HG03103 (cell line): ENCODE results near the gene NEDD8.
"Not testable (repeated sequence)": the region's sequence is repeated elsewhere in the genome, so short reads cannot be mapped to it uniquely, and the experiment has no call there.

Experiments
- ATAC-seq: cut with Tn5 transposase; IDR thresholded peaks from one replicate; pipeline ENCODE4 v1.9.1; 2021; ENCODE audit warnings: low read depth; ENCODE audit not compliant: unreplicated experiment

Gene NEDD8

GRCh38 chr14:24231263-24232120 is 675 bp downstream of the NEDD8 start:
- ATAC-seq = peak; percentile 4

- ATAC-seq = no peak
Observed at GRCh38 chr14:24228902-24229301, 3.3 kb downstream of the NEDD8 start.

GRCh38 chr14:24226473-24226872 is 5.7 kb downstream of the NEDD8 start:
- no peak for ATAC-seq

GRCh38 chr14:24224618-24225071 is 7.5 kb downstream of the NEDD8 start:
- no peak for ATAC-seq

- not testable (repeated sequence) for ATAC-seq
Observed at GRCh38 chr14:24222987-24223386, 9.2 kb downstream of the NEDD8 start.

- no peak for ATAC-seq
Observed at GRCh38 chr14:24219521-24219920, 12.6 kb downstream of the NEDD8 start.

GRCh38 chr14:24219080-24219479 is 13.1 kb downstream of the NEDD8 start:
- ATAC-seq = no peak

- ATAC-seq = not testable (repeated sequence)
Observed at GRCh38 chr14:24216876-24217275, 15.3 kb downstream of the NEDD8 start.

- no peak for ATAC-seq
Observed at GRCh38 chr14:24216345-24216699, 15.8 kb downstream of the NEDD8 start.

- ATAC-seq = peak; percentile 54
Observed at GRCh38 chr14:24215495-24216344, 16.4 kb downstream of the NEDD8 start, which contains the start of gene MDP1. Gene MDP1, minus strand, starts transcription at chr14:24216066. Its CDS starts 111 bp downstream, at chr14:24215955.

- no peak for ATAC-seq
Observed at GRCh38 chr14:24213866-24214662, 18.1 kb downstream of the NEDD8 start.

GRCh38 chr14:24212924-24213865 is 19.0 kb downstream of the NEDD8 start, which contains the start of gene CHMP4A:
Gene CHMP4A, minus strand, starts transcription at chr14:24213488. Its CDS starts 49 bp downstream, at chr14:24213439.
- ATAC-seq = peak; percentile 74

- no peak for ATAC-seq
Observed at GRCh38 chr14:24211311-24211710, 20.9 kb downstream of the NEDD8 start.

- ATAC-seq = no peak
Observed at GRCh38 chr14:24207625-24208024, 24.5 kb downstream of the NEDD8 start.

- no peak for ATAC-seq
Observed at GRCh38 chr14:24207104-24207551, 25.0 kb downstream of the NEDD8 start.

- ATAC-seq = no peak
Observed at GRCh38 chr14:24206260-24207103, 25.7 kb downstream of the NEDD8 start.

GRCh38 chr14:24204163-24205146 is 27.7 kb downstream of the NEDD8 start:
- ATAC-seq = no peak
